Measurements from ENCODE around the gene MYL6B.

Gene MYL6B

GRCh38 chr12:56124133-56124532 is 28.3 kb upstream of the MYL6B start:
- DNase-seq: no peak

- peak; percentile 85 for DNase-seq
Observed at GRCh38 chr12:56126732-56127239, 25.6 kb upstream of the MYL6B start.

- no peak for DNase-seq
Observed at GRCh38 chr12:56127485-56127887, 24.9 kb upstream of the MYL6B start.

GRCh38 chr12:56127888-56128669 is 24.3 kb upstream of the MYL6B start, which contains the start of gene ESYT1:
TSS of gene ESYT1 (plus strand) at chr12:56128267. CDS start at chr12:56128320, 53 bp downstream.
- DNase-seq: peak; percentile 100

- peak; percentile 57 for DNase-seq
Observed at GRCh38 chr12:56128670-56129205, 23.6 kb upstream of the MYL6B start.

GRCh38 chr12:56129206-56129941 is 23.0 kb upstream of the MYL6B start:
- peak; percentile 89 for DNase-seq

- no peak for DNase-seq
Observed at GRCh38 chr12:56129942-56130495, 22.4 kb upstream of the MYL6B start.

- DNase-seq: no peak
Observed at GRCh38 chr12:56130876-56131275, 21.5 kb upstream of the MYL6B start.

GRCh38 chr12:56134897-56135296 is 17.5 kb upstream of the MYL6B start:
- DNase-seq: no peak

GRCh38 chr12:56137853-56138571 is 14.4 kb upstream of the MYL6B start:
- DNase-seq: no peak

GRCh38 chr12:56141946-56142784 is 10.2 kb upstream of the MYL6B start:
- DNase-seq: no peak

- no peak for DNase-seq
Observed at GRCh38 chr12:56143217-56143616, 9.2 kb upstream of the MYL6B start.

- no peak for DNase-seq
Observed at GRCh38 chr12:56143870-56144269, 8.5 kb upstream of the MYL6B start.

GRCh38 chr12:56145217-56145616 is 7.2 kb upstream of the MYL6B start:
- DNase-seq: no peak

- DNase-seq: no peak
Observed at GRCh38 chr12:56146492-56147460, 5.6 kb upstream of the MYL6B start.

- peak; percentile 63 for DNase-seq
Observed at GRCh38 chr12:56150563-56150962, 1.8 kb upstream of the MYL6B start.

GRCh38 chr12:56151672-56152131 is 685 bp upstream of the MYL6B start:
- DNase-seq: peak; percentile 83

- peak; percentile 42 for DNase-seq
Observed at GRCh38 chr12:56152756-56153677, 630 bp downstream of the MYL6B start.

GRCh38 chr12:56153678-56154065 is 1.3 kb downstream of the MYL6B start:
- no peak for DNase-seq
